SJCRH30 (cell line): ENCODE data around the gene ITGA1. TPM values are rescaled to one million over a fixed set of nuclear protein-coding genes. Genes with fewer than 3 reads are reported as not detected.

Source experiments
- DNase-seq, 2 experiments: peaks; one replicate each; pipeline ENCODE4 v3.0.0-alpha.2; 2015 to 2020
- H3K27ac ChIP-seq: fragments of 250-450 bp; sonication (Bioruptor Pico); 2 replicates; pipeline ENCODE4 v1.5.1; 2020; ENCODE audit warnings: mild to moderate bottlenecking, moderate library complexity
- H3K27me3 ChIP-seq: fragments of 250-450 bp; sonication (Bioruptor Pico); 2 replicates; pipeline ENCODE4 v1.5.1; 2020; ENCODE audit warnings: mild to moderate bottlenecking, moderate library complexity
- H3K36me3 ChIP-seq: fragments of 250-450 bp; sonication (Bioruptor Pico); 2 replicates; pipeline ENCODE4 v1.5.1; 2020; ENCODE audit warnings: mild to moderate bottlenecking, moderate library complexity
- H3K4me1 ChIP-seq: fragments of 250-450 bp; sonication (Bioruptor Pico); 2 replicates; pipeline ENCODE4 v1.5.1; 2020; ENCODE audit warnings: mild to moderate bottlenecking, moderate library complexity
- H3K4me3 ChIP-seq: fragments of 250-450 bp; sonication (Bioruptor Pico); 2 replicates; pipeline ENCODE4 v1.5.1; 2020; ENCODE audit warnings: mild to moderate bottlenecking, moderate library complexity
- H3K9me3 ChIP-seq: fragments of 250-450 bp; sonication (Bioruptor Pico); replicated peaks from 2 replicates; pipeline ENCODE4 v1.5.1; 2020; ENCODE audit warnings: mild to moderate bottlenecking, moderate library complexity
- total RNA-seq: library from RNA; depleted of rRNA; stranded (reverse); fragments of >200 nt; shearing (Covaris generic); gene quantifications from 2 replicates; pipeline ENCODE4 v1.2.3, GENCODE V29; 2014

Gene ITGA1
- total RNA-seq, 1 experiment from 2014 or later: 9.9 TPM

DNA sequence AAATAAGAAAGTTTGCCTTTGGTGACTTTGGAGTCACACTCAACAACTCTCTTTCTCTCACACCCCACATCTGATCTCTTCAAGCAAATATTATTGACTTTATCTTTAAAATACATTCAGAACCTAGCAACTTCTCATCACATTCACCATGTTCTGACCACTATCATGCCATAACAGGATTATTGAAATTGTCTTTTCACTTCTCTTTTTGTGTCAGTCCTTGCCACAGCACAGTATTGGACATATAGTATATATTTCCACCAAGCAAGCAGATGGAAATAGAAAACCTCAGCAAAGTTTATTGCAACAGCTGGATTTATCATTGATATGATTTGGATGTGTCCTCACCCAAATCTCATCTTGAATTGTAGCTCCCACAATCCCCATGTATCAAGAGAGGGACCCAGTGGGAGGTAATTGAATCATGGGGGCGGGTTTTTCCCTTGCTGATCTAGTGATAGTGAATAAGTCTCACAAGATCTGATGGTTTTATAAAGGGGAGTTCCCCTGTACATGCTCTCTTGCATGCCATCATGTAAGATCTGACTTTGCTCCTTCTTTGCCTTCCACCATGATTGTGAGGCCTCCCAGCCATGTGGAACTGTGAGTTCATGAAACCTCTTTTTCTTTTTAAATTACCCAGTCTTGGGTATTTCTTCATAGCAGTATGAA, 26.9 kb upstream of the ITGA1 start:
- Histone ChIP-seq H3K27ac (no peak overlapping the region), H3K27me3 (no peaks in the 10 kb centered on the region), H3K36me3 (no peaks in the 10 kb centered on the region), H3K4me3 (no peak overlapping the region), H3K4me1 (no peaks in the 10 kb centered on the region), H3K9me3 (no peaks in the 10 kb centered on the region; the same call in 1 of the 2 replicates)
- no peak for DNase-seq

DNA sequence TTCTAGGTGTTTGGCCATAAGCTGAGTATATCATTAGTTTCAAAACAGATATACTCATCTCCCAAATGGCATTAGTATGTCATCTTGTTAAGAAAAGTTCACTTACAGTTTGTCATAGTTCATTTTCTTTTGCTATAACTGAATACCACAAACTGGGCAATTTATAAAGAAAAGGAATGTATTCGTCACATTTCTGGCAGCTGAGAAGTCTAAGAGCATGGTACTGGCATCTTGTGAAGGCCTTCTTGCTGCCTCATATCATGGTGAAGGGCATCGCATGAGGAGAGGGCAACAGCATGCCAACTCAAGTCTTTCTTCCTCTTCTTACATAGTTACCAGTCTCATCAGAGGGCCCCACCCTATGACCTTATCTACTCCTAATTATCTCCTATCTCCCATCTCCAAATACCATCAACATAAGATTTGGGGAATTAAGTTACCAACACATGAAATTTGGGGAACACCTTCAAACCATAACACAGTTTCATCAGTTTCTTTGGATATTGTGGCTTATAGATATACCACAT, 20.4 kb upstream of the ITGA1 start:
- no peaks in the 10 kb centered on the region; the same call in 1 of the 2 replicates for H3K9me3 ChIP-seq
- H3K4me1 ChIP-seq: no peaks in the 10 kb centered on the region
- no peak for DNase-seq
- H3K27me3 ChIP-seq: no peaks in the 10 kb centered on the region
- no peaks in the 10 kb centered on the region for H3K36me3 ChIP-seq
- no peak overlapping the region for H3K4me3 ChIP-seq
- no peak overlapping the region for H3K27ac ChIP-seq

DNA sequence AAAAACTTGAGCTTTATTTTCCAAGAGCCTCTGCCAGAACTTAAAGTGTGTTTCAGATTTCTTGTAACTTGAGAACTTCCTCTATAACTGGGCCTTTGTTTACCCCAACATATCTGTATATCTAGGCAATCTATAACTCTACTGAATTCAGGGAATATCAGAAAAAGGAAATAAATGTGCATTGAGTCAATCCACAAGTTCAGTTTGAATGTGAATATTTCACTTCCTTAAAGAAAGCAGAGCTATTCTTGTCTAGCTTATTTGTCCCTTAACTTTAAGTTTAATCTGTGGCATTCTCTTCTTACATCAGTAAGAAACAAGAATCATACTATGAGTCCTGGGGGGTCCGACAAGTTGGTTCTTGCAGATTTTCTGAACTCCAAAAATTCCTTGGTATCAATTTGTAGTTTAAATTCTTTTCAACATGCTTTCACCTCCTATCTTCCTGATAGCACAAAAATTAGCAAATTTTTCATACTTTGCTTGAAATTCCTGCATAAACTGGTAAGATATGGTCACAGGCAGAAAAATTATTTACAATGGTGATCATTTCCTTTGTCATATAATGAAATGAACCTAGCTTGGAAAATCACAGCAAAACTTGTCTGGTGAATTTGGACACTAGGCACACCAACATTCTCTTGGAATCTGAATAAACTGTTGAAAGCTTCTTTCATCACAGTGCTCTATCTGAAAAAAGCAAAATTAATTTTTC, 19.8 kb upstream of the ITGA1 start:
- no peaks in the 10 kb centered on the region for H3K27me3 ChIP-seq
- no peak for DNase-seq
- H3K4me3 ChIP-seq: no peak overlapping the region
- no peaks in the 10 kb centered on the region for H3K36me3 ChIP-seq
- H3K4me1 ChIP-seq: no peaks in the 10 kb centered on the region
- no peak overlapping the region for H3K27ac ChIP-seq
- no peaks in the 10 kb centered on the region; the same call in 1 of the 2 replicates for H3K9me3 ChIP-seq

DNA sequence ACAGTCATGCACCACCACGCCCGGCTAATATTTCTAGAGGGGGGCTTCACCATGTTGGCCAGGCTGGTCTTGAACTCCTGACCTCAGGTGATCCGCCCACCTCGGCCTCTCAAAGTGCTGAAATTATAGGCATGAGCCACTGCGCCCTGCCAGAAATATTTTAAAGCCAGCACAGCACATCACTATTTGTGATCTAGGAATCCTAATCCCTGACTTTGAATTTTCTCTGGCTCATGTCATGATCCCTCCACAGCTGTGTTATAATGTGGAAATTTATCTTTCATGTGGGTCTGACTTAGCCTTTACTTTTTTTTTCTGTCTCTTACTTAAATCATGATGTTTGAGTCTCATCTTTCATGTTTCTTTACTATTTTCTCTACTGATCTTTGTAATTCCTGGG, 18.7 kb upstream of the ITGA1 start:
- peak in 1 of 2 experiments; percentile 2 for DNase-seq

DNA sequence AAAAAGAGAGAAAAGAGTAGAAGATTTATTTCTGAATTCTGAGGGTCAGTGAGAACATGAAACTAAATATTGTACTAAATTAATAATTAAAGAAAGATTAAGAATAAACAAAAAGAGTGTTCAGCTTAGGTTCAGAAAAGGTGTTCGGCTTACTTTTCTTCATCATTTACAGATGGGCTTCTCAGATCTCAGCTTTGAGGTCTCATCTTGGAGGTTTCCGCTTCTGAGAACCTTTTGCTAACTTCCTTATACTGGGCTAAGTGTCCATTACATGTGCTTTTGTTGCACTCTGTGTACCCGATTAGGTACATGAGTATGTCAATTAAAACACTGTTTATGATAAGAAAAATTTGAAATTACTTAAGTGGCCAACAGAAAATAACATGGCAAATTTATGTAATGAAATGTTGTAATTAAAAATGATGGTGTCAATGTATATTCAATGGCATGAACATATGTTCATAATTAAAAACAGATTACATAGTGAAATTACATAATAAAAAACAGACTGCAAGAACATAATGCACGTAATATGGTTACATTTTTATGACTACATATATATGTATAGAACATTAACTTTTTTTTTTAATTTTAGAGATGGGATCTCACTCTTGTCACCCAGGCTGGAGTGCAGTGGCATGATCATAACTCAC, 17.3 kb upstream of the ITGA1 start:
- no peak overlapping the region for H3K27ac ChIP-seq
- H3K4me3 ChIP-seq: no peak overlapping the region
- no peaks in the 10 kb centered on the region for H3K4me1 ChIP-seq
- no peak for DNase-seq
- no peaks in the 10 kb centered on the region for H3K9me3 ChIP-seq
- no peaks in the 10 kb centered on the region for H3K36me3 ChIP-seq
- H3K27me3 ChIP-seq: no peaks in the 10 kb centered on the region

More for the DNA sequence above, 18.7 kb upstream of the ITGA1 start:
- H3K36me3 ChIP-seq: no peaks in the 10 kb centered on the region
- no peaks in the 10 kb centered on the region for H3K27me3 ChIP-seq
- H3K9me3 ChIP-seq: no peaks in the 10 kb centered on the region; the same call in 1 of the 2 replicates
- H3K4me3 ChIP-seq: no peak overlapping the region
- H3K27ac ChIP-seq: no peak overlapping the region
- H3K4me1 ChIP-seq: no peaks in the 10 kb centered on the region

DNA sequence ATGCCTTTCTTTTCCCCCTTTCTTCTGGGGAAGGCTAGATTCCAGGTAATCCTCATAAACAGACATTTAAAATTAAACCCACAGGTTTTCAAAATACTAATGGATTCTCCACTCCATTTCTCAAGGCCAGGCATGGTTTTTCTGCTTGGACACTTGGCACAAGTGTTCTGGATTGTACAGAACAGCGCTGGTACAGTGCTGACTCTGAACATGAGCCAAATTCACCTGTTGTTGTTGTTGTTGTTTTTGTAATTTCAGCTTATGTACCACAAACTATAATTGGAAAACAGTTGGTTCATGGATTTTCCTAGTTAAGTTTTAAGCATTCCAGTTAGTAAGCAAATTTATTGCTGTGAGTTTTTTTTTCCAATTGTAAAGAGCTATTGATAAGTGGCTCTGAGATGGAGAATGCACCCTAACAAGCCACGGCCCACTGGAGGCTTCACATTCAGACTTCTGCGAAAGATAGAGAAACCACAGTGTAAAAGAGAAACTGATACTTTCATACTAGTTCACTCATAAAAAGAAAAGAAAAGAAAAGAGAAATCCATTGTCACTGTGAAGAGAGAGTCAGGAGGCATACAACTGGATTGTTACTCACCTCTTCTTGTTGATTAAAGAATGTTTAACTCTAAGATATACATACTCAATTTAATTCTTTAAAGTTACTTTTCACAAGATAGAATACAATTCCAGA, 16.2 kb upstream of the ITGA1 start:
- no peak for DNase-seq
- no peaks in the 10 kb centered on the region for H3K27me3 ChIP-seq
- H3K36me3 ChIP-seq: no peaks in the 10 kb centered on the region
- no peak overlapping the region for H3K4me3 ChIP-seq
- H3K27ac ChIP-seq: no peak overlapping the region
- no peaks in the 10 kb centered on the region for H3K4me1 ChIP-seq
- H3K9me3 ChIP-seq: no peaks in the 10 kb centered on the region

DNA sequence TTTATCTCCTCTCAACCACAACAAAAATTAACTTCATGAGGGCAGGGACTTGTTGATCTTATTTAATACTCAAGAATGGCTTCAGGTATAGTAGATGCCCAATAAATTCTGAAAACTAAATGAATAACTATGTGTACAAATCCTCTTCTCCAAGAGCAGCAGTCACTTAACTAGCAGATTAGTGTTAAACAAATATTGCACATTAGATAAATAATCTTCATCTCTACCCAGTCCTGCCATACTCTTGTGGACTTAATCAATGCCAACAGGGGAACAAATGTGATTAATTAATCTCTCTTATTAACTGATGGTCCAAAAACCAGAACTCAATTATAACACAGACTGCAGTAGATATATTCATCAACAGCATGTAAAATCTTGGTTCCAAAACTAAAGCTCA, 15.0 kb upstream of the ITGA1 start:
- Histone ChIP-seq H3K4me1 (no peaks in the 10 kb centered on the region), H3K36me3 (no peaks in the 10 kb centered on the region), H3K9me3 (no peaks in the 10 kb centered on the region), H3K27me3 (no peaks in the 10 kb centered on the region), H3K27ac (no peak overlapping the region), H3K4me3 (no peak overlapping the region)
- no peak for DNase-seq

DNA sequence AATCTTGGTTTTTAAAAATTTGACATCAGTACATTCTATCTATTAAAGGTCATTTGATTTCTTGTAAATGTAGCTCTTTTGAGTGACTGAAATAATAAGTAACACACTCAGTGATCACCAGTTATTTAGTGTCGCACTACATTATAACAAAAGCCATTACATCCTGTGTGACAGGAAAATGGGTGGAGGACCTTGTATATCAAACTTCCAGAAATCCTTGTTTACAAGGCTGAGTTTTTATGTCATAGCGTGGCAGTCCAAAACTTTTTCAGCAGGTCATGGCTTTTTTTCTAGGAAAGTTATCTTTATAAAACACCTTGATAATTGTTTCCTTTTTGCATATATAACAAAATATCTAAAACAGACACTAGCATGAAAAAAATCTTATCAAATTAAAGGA, 14.4 kb upstream of the ITGA1 start:
- H3K36me3 ChIP-seq: no peaks in the 10 kb centered on the region
- no peaks in the 10 kb centered on the region for H3K4me1 ChIP-seq
- no peak for DNase-seq

DNA sequence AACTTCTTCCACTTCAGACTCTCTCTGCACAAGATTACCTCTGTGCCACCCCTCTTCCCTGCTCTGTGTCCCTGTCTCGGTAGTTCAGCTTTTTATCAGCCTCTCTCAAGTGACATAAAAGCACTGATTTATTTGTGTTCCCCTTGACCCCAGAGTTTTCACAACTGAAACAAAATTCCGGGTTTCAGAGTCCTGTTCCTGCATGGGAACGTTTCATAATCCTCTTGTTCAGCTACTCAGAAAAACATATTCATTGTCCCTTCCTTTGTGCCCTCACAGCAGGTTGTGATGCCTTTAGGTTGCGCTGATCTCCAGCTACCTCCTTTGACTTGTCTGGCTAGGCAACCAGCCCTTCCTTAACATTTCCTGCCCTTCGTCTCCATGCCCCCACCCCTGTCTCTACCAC, 13.7 kb upstream of the ITGA1 start:
- no peak for DNase-seq
- no peak overlapping the region for H3K4me3 ChIP-seq
- no peak overlapping the region for H3K27ac ChIP-seq
- no peaks in the 10 kb centered on the region for H3K36me3 ChIP-seq
- H3K4me1 ChIP-seq: no peaks in the 10 kb centered on the region
- H3K9me3 ChIP-seq: no peaks in the 10 kb centered on the region
- no peaks in the 10 kb centered on the region for H3K27me3 ChIP-seq

More for the DNA sequence above, 14.4 kb upstream of the ITGA1 start:
- no peak overlapping the region for H3K27ac ChIP-seq
- H3K9me3 ChIP-seq: no peaks in the 10 kb centered on the region
- no peaks in the 10 kb centered on the region for H3K27me3 ChIP-seq
- H3K4me3 ChIP-seq: no peak overlapping the region

DNA sequence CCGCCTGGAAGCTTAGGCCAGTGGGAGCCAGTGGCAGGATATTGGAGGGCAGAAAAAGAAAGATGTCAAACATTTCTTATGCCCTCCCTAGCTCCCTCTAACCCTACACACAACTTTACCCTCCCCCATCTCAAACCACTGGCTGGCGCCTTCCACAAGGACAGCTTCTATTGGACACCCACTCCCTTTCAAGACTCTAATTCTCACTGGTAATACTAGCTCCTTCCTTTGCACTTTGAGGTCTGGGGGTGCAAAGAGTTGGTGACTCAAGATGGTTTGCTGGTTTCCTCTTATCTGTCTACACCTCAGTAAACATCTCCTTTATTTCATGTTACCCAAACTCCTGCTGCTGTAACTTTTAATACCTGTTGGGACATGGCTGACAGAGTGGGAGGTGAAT, 11.6 kb upstream of the ITGA1 start:
- Histone ChIP-seq H3K27ac (no peak overlapping the region), H3K36me3 (no peaks in the 10 kb centered on the region), H3K9me3 (no peaks in the 10 kb centered on the region), H3K27me3 (no peaks in the 10 kb centered on the region), H3K4me1 (no peaks in the 10 kb centered on the region), H3K4me3 (no peak overlapping the region)
- DNase-seq: no peak

DNA sequence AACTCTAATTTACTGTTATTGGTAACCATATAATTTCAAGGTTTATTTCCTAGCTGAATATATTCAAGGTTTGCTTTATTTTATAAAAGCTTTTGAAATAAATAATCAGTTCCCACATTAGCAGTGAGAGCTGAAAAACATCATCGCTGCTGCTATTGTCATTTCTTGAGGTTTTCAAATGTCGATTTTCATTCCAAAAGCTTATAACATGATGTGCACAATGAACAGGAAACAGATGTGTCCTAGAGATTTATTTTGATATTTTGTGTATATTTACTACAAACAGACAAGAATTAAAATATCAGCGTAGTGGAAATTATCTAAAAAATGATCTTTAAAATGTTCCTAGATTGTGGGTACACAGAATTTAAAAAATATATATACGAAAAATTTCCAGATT, 10.5 kb upstream of the ITGA1 start:
- H3K9me3 ChIP-seq: no peaks in the 10 kb centered on the region
- no peak for DNase-seq
- H3K4me1 ChIP-seq: no peaks in the 10 kb centered on the region
- H3K4me3 ChIP-seq: no peak overlapping the region
- H3K27me3 ChIP-seq: no peaks in the 10 kb centered on the region
- no peaks in the 10 kb centered on the region for H3K36me3 ChIP-seq
- H3K27ac ChIP-seq: no peak overlapping the region

DNA sequence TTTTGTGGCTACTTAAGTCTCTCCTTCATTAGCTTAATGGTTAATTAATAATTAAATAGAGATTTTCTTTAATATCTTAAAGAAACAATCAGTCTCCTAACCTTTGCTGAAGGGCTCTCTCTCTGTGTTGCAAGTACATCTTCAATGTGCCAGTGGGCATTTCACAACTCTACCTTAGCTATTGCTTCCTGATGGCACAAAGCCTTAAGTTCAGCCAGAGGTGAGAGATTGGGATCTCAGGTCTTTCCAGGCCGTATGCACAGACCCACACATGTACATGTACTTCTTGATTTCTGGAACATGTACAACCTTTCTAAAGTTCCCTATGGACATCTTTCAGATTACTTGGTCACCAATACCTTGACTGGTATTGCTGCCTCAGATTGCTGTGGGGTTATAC, 8.9 kb upstream of the ITGA1 start:
- Histone ChIP-seq H3K27me3 (no peaks in the 10 kb centered on the region), H3K27ac (no peak overlapping the region), H3K4me3 (no peak overlapping the region), H3K4me1 (no peaks in the 10 kb centered on the region), H3K9me3 (no peaks in the 10 kb centered on the region), H3K36me3 (no peaks in the 10 kb centered on the region)
- DNase-seq: no peak

DNA sequence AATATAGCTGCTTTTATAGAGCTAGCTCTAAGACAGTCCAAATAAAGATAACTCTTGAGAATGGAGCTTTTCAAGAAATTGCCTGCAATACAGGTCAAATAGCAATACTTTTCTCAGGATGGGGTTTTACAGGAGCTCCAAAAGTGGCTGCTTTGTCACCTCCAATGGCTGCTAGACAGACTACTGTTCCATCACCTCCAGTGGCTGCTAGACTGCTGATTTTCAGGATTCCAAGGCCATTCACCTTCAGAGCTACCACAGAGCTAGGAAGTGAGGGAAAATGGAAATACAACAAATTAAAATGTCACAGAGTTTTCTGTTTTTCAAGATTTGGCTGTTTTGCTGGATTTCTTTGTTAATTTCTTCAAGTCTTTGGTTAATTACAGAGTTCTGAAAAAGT, 8.5 kb upstream of the ITGA1 start:
- Histone ChIP-seq H3K4me3 (no peak overlapping the region), H3K27me3 (no peaks in the 10 kb centered on the region), H3K9me3 (no peaks in the 10 kb centered on the region), H3K36me3 (no peaks in the 10 kb centered on the region), H3K4me1 (no peaks in the 10 kb centered on the region), H3K27ac (no peak overlapping the region)
- no peak for DNase-seq

DNA sequence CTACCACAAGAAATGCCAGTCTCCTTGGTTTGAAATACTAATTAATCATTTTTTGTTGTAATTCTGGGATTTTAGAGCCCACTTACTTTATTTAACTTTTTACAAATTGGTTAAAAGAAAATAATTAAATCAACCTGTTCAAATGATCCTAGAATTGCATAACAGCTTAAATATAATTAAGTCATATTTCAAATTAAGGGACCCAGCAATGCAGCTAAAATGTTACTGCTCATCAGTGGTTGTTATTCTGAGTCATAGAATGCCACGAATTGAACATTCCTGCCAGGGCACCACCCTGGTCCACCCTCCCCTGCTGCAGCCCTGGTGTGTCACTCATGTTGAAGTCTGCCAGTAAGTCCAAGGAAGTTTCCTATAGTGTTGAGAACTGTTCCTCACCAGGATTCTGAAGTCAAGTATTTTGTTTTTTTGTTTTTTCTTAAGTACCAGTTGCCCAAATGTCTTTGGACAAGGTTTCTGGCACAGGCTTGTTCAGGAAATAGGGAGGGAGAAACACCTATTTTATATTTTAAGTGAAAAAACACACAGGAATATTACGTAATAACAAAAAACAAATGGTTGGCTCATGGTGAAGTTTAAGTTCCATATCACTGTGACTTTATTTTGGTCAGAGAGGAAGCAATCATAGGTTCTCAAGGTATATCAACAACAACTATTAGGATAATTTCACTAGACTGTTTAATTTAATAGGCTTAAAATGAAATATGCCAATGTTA, 4.3 kb upstream of the ITGA1 start:
- peak in 1 of 2 experiments; percentile 2 for DNase-seq
- Histone ChIP-seq H3K4me3 (no peak overlapping the region), H3K9me3 (no peaks in the 10 kb centered on the region), H3K27ac (no peak overlapping the region), H3K4me1 (no peaks in the 10 kb centered on the region), H3K27me3 (no peaks in the 10 kb centered on the region), H3K36me3 (no peaks in the 10 kb centered on the region)
